ENCODE results near the gene LRPAP1.
"Not testable (repeated sequence)": the region's sequence is repeated elsewhere in the genome, so short reads cannot be mapped to it uniquely, and the experiment has no call there.

LRPAP1 gene

DNA sequence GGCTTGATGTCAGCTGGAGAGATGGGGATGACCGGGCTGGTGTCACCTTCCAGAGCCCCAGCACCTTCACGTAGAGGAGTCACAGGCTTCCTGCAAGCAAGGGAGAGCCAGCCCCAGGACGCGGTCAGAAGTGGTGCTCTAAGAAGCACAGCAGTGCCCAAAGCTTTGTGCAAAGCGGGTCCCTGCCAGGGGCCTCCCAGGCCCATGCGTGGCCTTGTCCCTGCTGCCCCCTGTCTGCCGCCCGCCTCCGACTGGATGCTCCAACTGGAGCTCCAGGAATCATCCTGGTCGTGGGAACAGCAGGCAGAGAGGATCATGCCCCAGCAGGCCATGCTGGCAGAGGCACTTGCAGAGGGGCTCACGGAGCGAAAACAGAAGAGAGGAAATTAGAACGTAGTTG lies 40.1 kb upstream of the LRPAP1 start:
- H3K4me3 ChIP-seq (ENCODE audit: low read depth, low read length) = no peak overlapping the region
- DNase-seq (ENCODE audit: low read depth) = no peak
- TF ChIP-seq, protein P1, sequence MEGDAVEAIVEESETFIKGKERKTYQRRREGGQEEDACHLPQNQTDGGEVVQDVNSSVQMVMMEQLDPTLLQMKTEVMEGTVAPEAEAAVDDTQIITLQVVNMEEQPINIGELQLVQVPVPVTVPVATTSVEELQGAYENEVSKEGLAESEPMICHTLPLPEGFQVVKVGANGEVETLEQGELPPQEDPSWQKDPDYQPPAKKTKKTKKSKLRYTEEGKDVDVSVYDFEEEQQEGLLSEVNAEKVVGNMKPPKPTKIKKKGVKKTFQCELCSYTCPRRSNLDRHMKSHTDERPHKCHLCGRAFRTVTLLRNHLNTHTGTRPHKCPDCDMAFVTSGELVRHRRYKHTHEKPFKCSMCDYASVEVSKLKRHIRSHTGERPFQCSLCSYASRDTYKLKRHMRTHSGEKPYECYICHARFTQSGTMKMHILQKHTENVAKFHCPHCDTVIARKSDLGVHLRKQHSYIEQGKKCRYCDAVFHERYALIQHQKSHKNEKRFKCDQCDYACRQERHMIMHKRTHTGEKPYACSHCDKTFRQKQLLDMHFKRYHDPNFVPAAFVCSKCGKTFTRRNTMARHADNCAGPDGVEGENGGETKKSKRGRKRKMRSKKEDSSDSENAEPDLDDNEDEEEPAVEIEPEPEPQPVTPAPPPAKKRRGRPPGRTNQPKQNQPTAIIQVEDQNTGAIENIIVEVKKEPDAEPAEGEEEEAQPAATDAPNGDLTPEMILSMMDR (IDR thresholded peaks at IDR 0.05; ENCODE audit: control insufficient read depth, extremely low read depth, insufficient read depth) = no peak

DNA sequence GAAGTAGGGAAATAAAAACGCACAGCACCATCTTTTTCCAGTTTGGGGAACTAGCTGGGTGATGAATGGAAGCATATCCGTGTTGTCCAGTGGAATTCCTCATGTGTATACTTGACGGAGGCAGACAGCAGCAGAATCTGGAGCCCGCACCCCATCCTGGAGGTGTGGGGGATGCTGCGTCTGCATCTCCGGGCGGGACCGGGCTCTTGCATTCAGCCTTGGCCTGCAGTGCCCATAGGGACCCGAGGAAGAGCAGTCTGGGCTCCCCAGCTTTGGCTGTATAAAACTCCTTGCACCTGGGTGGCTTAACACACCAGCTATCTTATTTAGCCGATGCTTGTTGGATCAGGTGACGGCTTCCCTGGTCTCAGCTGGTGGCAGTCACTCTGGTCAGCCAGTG lies 39.7 kb upstream of the LRPAP1 start:
- DNase-seq (ENCODE audit: low read depth) = no peak
- TF ChIP-seq, protein P1 (IDR thresholded peaks at IDR 0.05; ENCODE audit: control insufficient read depth, extremely low read depth, insufficient read depth) = no peak
- H3K4me3 ChIP-seq (ENCODE audit: low read depth, low read length) = no peak overlapping the region

DNA sequence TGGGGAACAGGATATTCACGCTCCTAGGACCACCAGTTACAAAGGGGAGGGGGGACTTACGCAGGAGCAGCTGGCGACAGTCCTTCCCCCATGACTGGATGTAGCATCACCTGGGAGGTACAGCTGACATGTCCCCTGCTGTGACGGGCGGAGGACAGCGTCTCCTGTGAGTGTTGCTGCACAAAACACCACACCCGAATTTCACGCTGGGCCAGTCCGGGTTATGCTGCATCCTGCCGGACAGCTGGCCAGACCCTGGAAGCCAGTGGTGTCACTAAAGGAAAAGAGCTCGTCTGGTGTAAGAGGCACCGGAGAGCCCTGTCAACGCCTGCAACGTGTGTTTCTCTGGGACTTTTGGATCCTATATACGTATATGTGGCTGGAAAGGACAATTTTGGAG lies 38.7 kb upstream of the LRPAP1 start:
- H3K4me3 ChIP-seq (ENCODE audit: low read depth, low read length); DNase-seq (ENCODE audit: low read depth): not testable (repeated sequence)

DNA sequence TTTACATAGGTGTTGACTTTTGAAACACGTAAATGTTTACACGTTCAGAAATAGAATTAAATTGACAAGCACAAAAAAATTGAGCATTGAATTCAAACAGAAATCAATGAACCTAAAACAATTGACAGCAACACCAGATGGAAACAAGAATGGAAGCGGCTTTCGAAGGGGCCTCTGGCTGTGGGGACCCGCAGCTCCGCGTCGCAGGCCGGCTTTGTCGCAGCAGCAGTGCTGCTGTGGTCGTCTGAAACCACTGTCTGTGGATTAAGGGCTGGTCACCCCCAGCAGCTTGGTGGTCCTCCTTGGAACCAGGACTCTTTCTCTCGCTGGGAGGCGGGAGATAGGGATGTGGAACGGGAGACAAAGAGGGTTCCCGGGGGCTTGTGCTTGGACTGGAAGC lies 37.4 kb upstream of the LRPAP1 start:
- not testable (repeated sequence) for H3K4me3 ChIP-seq (ENCODE audit: low read depth, low read length); DNase-seq (ENCODE audit: low read depth)

DNA sequence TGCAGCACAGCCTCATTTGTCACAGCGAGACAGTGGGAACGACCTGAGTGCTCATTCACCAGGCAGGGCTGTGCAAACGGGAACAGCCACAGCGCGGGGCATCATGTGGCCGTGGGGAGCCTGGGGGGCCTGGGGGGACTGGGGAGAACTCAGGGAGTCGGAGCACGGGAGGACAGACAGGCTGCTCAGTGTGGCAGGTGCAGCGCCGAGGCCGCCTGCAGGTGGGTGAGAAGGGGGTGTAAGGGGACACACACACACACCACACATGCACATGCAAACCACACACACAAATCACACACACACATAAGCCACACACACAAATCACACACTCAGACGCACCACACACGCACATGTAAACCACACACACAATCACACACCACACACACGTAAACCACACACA lies 34.5 kb upstream of the LRPAP1 start:
- DNase-seq (ENCODE audit: low read depth); H3K4me3 ChIP-seq (ENCODE audit: low read depth, low read length): not testable (repeated sequence)

DNA sequence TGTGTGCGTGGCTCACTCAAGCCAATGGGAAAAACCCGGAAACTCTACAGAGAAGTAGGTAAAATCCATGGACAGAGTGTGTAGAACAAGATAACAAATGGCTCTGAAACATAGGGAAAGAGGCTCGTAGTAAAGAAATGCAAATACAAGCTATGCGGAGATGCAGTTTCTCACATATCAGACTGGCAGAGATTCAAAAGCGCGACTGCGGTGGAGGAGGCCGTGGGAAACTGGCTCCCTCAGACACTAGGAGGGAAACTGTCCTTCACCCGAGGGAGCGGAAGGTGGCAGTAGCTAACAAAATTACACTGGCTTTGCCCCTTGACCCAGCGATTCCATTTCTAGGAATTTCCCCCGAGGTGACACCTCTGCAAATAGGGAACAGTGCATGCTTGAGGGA lies 34.1 kb upstream of the LRPAP1 start:
- DNase-seq (ENCODE audit: low read depth); H3K4me3 ChIP-seq (ENCODE audit: low read depth, low read length): not testable (repeated sequence)

DNA sequence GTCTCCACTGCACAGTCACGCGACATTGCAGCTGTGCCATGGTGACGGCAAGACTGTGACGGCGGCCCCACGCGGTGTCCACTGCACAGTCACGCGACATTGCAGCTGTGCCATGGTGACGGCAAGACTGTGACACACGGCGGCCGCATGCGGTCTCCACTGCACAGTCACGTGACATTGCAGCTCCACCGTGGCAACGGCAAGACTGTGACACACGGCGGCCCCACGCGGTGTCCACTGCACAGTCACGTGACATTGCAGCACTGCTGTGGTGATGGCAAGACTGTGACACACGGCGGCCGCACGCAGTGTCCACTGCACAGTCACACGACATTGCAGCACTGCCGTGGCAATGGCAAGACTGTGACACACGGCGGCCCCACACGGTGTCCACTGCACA lies 32.7 kb upstream of the LRPAP1 start:
- H3K4me3 ChIP-seq (ENCODE audit: low read depth, low read length); DNase-seq (ENCODE audit: low read depth): not testable (repeated sequence)

DNA sequence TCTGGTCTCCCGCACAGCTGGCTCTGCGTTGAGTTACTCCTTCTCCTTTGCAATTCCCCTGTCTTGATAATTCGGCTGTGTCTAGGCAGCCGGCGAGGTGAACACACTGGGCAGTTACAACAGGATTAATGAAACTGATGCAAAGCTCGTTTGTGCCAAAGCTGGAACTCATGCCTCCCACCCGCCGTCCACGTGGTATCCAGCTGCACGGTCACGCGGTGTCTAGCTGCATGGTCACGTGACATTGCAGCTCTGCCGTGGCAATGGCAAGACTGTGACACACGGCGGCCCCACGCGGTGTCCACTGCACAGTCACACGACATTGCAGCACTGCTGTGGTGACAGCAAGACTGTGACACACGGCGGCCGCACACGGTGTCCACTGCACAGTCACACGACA lies 31.2 kb upstream of the LRPAP1 start:
- no peak overlapping the region for H3K4me3 ChIP-seq (ENCODE audit: low read depth, low read length)
- DNase-seq (ENCODE audit: low read depth) = no peak
- TF ChIP-seq, protein P1 (IDR thresholded peaks at IDR 0.05; ENCODE audit: control insufficient read depth, extremely low read depth, insufficient read depth) = no peak

DNA sequence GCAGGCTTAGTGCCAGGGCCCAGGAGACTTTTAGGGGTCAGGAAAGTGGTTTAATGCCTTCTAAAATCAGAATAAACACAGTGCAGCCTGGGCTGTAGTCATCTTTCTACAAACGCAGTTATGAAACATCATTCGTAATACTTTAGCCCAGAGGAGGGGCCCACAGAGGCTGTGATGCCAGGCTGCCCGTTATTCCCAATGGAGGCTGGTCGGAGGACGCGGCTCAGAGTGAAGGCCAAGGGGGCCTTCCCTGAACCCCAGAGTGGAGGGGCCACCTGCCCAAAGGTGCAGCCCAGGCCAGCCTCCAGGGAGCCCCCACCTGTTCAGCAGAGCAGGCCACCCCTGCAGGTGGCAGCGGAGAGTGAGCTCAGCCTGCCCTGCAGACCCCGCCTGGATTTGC lies 29.9 kb upstream of the LRPAP1 start:
- H3K4me3 ChIP-seq (ENCODE audit: low read depth, low read length); DNase-seq (ENCODE audit: low read depth): not testable (repeated sequence)

DNA sequence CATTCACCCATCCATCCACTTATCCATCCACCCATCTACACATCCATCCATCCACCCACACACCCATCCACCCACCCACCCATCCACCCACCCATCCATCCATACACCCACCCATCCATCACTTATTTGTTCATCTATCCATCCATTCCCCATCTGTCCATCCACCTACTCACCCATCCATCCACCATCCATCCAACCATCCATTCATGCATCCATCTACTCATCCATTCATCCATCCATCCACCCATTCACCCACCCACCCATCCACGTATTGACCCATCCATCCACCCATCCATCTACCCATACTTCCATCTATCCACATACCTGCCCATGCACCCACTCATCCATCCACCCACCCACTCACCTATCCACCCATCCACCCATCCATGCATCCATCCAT lies 28.2 kb upstream of the LRPAP1 start:
- DNase-seq (ENCODE audit: low read depth); H3K4me3 ChIP-seq (ENCODE audit: low read depth, low read length): not testable (repeated sequence)

DNA sequence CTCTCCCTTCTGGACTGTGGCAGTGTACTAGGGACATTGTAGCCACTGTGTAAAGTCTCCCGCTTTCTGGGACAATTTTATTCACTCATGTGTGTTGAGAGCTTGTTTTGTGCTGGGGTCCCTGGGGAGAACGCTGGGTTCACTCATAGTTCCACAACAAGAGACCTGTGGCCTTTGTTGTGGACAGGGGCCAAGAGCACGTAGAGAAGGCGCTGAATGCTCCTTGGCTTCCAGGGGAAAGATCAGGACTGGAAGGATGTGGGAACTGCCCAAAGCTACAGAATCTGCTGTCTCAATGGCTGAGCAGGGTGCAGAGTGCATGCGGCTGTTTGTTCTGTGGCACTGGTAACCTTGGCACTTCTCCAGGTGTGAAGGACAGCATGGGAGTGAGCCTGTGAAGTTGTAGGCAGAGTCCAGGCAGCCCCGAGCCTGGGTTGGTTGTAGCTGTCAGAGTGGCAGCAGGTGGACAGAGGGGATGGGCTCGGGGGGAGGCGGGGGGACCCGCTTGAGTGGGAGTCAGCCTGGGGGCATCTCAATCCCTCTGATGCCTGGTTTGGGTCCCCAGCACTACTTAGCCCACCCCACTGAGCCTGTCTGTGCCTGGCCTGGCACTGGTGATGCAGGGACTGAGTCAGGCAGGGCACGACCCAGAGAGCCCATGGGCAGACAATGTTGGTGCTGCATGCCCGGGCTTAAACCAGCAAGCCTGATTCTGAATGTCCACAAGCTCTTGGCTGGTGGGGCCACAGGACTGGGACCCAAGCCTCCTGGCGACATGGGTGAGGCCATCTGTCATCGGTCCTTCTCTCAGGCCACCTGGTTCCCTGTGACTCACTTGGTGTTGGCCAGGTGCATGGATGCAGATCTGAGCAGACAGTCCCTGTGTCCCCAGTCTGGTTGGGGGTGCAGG lies 27.4 kb upstream of the LRPAP1 start:
- not testable (repeated sequence) for DNase-seq (ENCODE audit: low read depth); H3K4me3 ChIP-seq (ENCODE audit: low read depth, low read length)

DNA sequence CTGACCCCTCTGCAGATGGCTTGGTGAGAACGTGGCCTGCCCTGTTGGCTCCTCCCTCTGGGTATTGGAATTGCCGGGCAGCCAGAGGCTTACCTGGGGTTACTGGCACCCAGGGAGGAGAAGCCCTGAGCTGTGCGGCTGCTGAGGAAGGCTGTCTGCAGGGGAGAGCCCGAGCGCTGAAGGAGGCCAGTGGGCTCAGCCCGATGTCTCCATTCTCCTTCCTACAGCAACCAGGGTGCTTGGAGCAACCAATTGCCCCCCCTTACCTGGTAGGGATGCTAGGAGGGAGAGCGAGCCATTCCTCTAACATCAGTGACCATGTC lies 26.3 kb upstream of the LRPAP1 start:
- not testable (repeated sequence) for H3K4me3 ChIP-seq (ENCODE audit: low read depth, low read length); DNase-seq (ENCODE audit: low read depth)

DNA sequence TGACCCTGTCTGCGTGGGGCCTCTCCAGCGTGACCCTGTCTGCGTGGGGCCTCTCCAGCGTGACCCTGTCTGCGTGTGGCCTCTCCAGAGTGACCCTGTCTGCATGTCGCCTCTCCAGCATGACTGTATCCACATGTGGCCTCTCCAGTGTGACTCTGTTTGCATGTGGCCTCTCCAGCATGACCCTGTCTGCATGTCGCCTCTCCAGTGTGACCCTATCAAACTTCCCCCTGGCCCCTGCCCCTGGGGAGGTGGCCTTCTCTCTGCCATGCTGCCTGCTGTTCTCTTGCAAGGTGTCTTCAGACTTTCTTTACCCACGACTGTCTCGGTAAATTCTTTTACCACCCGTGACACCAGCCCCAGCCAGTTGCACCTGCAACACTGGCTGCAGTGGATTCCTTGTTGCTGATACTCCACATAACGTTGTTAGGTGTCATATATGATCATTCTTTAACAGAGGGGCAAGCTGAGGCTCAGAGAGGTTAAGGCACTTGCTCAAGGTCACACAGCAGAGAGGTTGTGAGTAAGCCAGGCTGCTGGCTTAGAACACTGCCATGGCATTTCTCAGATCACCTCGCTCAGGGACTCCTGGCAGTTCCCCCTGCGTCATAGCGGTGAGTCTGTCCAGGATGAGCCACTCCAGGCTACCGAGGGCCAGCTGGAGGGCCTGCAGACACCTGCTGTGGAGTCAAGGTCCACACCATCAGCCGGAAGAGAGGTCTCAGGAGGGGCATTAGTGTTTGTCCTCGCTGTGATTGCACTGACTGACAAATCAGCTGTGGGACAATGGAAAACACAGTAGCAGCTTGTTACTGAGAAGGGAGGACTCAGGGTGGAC lies 25.7 kb upstream of the LRPAP1 start:
- not testable (repeated sequence) for DNase-seq (ENCODE audit: low read depth); H3K4me3 ChIP-seq (ENCODE audit: low read depth, low read length)

DNA sequence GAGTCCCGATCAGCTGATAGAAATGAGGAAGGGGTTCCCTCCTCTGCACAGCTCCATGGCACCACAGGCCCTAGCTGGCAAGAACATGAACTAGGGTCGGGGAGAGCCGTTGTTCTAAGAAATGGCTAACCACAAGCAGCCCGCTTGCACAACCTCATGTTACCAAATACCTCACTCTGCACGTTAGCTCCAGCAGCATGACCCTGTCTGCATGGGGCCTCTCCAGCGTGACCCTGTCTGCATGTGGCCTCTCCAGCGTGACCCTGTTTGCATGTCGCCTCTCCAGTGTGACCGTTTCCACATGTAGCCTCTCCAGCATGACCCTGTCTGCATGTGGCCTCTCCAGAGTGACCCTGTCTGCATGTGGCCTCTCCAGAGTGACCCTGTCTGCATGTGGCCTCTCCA lies 24.9 kb upstream of the LRPAP1 start:
- H3K4me3 ChIP-seq (ENCODE audit: low read depth, low read length); DNase-seq (ENCODE audit: low read depth): not testable (repeated sequence)
